Tracheal epithelial cell (primary cell): ENCODE measurements around the gene OR6F1. TPM values are rescaled to one million over a fixed set of nuclear protein-coding genes. Genes with fewer than 3 reads are reported as not detected.

Experiments used
- total RNA-seq: library from RNA; depleted of rRNA; stranded (reverse); fragments of >200 nt; gene quantifications from 2 replicates; pipeline ENCODE4 v1.2.1, GENCODE V29; 2014

The OR6F1 gene
- total RNA-seq: not detected in 2 replicates

DNA sequence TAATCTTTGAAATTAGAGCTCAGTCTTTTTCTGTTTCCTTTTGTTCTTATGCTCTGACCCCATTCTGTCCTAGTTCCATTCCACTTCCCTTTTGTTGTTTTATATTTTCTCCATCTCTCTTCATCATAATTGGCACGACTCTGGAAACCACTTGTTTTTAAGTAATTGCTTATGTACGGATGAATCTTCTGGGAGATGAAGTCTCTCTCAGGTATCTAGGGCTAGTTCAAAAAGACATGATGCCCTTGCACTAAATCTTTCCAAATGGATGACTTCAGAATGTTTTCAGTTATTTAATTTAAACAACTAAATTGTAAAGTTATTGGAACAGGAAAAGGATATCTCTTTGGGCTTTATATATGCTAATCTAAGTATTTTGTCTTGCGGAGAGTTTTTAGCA is at the start of gene OR6F1:
TSS of gene OR6F1 (minus strand) at position 101 of the 400 bp plus-strand sequence. CDS start 3,891 bp downstream, outside the sequence.

DNA sequence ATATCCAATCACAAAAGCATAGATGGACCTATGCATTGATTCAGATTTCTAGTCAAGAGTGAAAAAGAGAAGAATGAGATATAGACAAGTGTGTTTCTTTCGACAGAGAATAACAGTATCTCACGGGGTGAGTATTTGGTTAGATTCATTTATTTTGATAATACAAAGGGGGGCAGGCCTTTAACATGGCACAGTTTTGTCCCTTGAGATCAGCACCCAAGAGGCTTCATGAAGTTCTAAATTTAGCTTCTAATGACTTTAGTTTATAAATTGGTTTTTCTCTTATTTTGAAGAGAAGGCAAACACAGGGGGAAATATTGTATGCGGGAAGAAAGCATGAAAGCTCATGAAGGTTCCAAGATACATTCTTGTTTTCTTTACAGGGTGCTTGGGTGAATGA is 44.0 kb upstream of the OR6F1 start, which contains the start of gene OR1C1:
TSS of gene OR1C1 (minus strand) at position 101 of the 400 bp plus-strand sequence. CDS start 2,150 bp downstream, outside the sequence.

DNA sequence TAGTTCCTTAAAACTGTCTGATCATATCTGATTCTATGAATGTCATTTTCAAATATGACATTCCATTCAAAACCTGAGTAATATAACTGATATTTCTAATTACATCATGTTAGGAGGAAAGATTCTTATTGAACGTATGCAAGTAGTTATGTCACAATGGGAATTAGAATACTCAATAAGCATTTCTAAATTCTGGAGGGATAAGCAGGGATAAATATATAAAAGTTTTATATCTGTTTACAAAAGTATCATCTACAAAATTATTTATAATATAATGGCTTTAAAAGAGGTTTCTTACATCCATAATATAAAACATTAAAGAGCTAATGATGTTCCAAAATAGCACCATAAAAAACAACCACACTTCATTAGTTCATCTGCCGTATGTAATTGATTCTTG is 31.6 kb upstream of the OR6F1 start, which contains the start of gene OR14A2:
TSS of gene OR14A2 (minus strand) at position 101 of the 400 bp plus-strand sequence.

DNA sequence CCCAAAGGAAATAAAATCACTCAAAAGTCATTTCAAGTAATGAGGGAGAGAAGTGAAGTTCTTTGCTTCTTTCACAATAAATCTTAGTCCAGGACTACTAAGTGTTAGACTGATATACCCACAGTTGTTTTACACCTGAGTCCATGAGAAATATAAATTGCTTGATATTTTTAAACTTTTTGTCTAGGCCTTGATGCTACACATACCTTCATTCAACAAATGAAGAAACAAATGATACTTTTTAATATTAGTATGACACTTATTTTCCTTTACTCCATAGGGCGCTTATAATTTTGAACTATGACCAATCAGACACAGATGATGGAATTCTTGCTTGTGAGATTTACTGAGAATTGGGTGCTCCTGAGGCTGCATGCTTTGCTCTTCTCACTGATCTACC is 21.9 kb upstream of the OR6F1 start, which contains the start of gene OR14K1:
TSS of gene OR14K1 (plus strand) at position 301 of the 400 bp plus-strand sequence. CDS start at position 301, 0 bp downstream.

DNA sequence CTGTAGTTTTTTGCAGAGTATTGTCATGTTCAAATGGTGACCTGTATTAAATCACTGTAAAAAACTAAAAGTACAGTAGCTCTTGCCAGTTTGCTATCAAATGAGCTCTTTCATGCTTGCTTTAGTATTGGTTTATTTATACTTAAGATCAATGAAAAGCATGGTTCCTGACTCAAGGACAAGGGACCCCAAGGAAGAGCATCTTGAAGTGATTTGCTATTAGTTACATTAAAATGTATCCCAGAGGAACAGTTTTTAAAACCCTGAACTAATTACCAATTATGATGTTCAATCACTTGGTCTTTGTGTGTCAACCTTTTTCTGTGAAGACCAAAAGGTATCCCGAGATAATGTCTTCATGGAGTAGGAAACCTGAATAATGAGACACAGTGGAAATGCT is 36.8 kb downstream of the OR6F1 start, which contains the start of gene OR13G1:
TSS of gene OR13G1 (minus strand) at position 101 of the 400 bp plus-strand sequence. CDS start 6,698 bp downstream, outside the sequence.

Other genes starting within 250 kb of the OR6F1 start
- not detected in 2 replicates for gene OR2C3, start 180.2 kb downstream of the OR6F1 start, total RNA-seq
- not detected in 2 replicates for gene GCSAML, start 167.5 kb downstream of the OR6F1 start, total RNA-seq
- gene OR2G2, start 128.3 kb downstream of the OR6F1 start, total RNA-seq: not detected in 2 replicates
- gene OR2G3, start 111.1 kb downstream of the OR6F1 start, total RNA-seq: not detected in 2 replicates
- not detected in 2 replicates for gene OR13G1, start 36.9 kb downstream of the OR6F1 start, total RNA-seq
- not detected in 2 replicates for gene OR14K1, start 22.0 kb upstream of the OR6F1 start, total RNA-seq
- not detected in 2 replicates for gene OR14A2, start 31.5 kb upstream of the OR6F1 start, total RNA-seq
- not detected in 2 replicates for gene OR1C1, start 43.9 kb upstream of the OR6F1 start, total RNA-seq
- gene OR14A16, start 107.5 kb upstream of the OR6F1 start, total RNA-seq: not detected in 2 replicates
- not detected in 2 replicates for gene OR11L1, start 125.2 kb upstream of the OR6F1 start, total RNA-seq
- 0.24 TPM in 1 of 2 replicates, not detected in the other for gene TRIM58, start 140.5 kb upstream of the OR6F1 start, total RNA-seq
- not detected in 2 replicates for gene OR2W3, start 178.9 kb upstream of the OR6F1 start, total RNA-seq
- not detected in 2 replicates for gene OR2T8, start 203.6 kb upstream of the OR6F1 start, total RNA-seq
- not detected in 2 replicates for gene OR2AJ1, start 208.2 kb upstream of the OR6F1 start, total RNA-seq
- not detected in 2 replicates for gene OR2L8, start 232.2 kb upstream of the OR6F1 start, total RNA-seq
- not detected in 2 replicates for gene OR2AK2, start 248.6 kb upstream of the OR6F1 start, total RNA-seq